ENCODE measurements around the gene TOR3A.

The TOR3A gene

DNA sequence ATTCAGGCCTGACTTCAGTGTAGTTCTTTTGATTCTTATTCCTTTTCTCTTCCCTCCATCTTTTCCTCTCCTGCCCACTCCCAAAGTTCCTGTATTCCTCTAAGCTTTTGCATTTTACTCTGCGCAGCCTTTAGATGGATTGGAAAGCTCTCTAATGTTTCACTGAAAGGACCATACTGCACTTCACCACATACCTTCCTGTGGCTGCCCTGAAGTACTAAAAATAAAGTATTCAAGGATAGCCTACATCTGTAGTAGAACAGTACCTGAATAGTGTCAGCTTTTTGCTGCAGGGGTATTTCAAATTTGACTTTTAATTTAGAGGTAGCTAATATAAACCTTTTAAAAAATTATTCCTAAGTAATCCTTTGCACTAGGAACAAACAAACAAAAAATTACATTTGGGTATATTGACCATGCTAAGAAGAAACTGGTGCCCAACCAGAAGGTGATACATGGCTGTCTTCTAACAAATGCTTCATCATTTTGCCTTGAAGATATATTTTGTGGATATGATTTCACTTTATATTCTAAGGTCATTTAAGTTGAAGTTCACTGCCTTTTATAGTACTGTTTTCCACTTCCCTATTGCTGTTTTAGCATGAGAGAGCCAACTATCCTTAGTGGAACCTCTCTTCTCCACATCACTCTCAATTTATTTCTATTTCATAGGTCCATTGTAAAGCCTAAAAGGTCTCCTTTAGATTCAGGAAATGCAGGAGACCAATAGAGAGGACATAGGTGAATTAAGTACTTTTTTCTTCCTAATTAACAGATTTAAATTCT is 33.3 kb upstream of the TOR3A start:
- ChIA-PET CTCF (no interaction called here), POLR2A (no interaction called here)
- TF ChIP-seq FOXA1 (IDR thresholded peaks at IDR 0.05) (no peak), HDGF (IDR thresholded peaks at IDR 0.05; ENCODE audit: borderline replicate concordance) (no peak), LEF1 (IDR thresholded peaks at IDR 0.05; ENCODE audit: borderline replicate concordance) (no peak), BHLHE40 (IDR thresholded peaks at IDR 0.05; ENCODE audit: borderline replicate concordance) (no peak), SUZ12 (IDR thresholded peaks at IDR 0.05) (no peak), NFRKB (IDR thresholded peaks at IDR 0.05) (no peak), CTBP1 (IDR thresholded peaks at IDR 0.05; ENCODE audit: borderline replicate concordance) (no peak), SP1 (IDR thresholded peaks at IDR 0.05) (no peak), L3MBTL2 (conservative IDR thresholded peaks at IDR 0.05) (no peak), TARDBP (IDR thresholded peaks at IDR 0.05) (no peak), ELF4 (IDR thresholded peaks at IDR 0.05) (no peak), FOXM1 (IDR thresholded peaks at IDR 0.05; ENCODE audit: borderline replicate concordance) (no peak), ZNF384 (IDR thresholded peaks at IDR 0.05) (no peak), ARNT (IDR thresholded peaks at IDR 0.05) (no peak), FOXK2 (IDR thresholded peaks at IDR 0.05) (no peak)
- TF ChIP-seq, protein P1, sequence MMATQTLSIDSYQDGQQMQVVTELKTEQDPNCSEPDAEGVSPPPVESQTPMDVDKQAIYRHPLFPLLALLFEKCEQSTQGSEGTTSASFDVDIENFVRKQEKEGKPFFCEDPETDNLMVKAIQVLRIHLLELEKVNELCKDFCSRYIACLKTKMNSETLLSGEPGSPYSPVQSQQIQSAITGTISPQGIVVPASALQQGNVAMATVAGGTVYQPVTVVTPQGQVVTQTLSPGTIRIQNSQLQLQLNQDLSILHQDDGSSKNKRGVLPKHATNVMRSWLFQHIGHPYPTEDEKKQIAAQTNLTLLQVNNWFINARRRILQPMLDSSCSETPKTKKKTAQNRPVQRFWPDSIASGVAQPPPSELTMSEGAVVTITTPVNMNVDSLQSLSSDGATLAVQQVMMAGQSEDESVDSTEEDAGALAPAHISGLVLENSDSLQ (IDR thresholded peaks at IDR 0.05), result no peak
- no peak for DNase-seq (ENCODE audit: extremely low spot score)

DNA sequence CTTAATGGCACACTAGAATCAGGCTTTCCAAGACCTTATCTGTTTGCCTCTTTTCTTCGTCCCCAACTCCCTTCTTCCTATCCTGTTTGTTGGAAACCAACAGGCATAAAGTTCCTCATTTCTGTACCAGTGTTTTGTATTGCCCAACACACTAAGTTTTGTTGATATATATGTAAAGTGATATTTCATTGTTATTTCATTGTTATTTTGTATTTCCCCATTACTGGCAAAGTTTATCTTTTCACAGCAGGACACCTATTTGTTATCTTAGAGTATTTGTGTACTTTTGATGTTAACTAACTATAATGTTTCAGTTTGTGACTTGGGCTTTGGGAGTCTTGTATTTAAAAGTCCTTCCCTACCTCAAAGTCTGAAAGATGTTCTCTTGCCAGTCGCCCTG is 29.1 kb upstream of the TOR3A start:
- CTCF ChIA-PET, result no interaction called here
- POLR2A ChIA-PET, result no interaction called here
- no peak for DNase-seq (ENCODE audit: extremely low spot score)
- TF ChIP-seq FOXK2 (IDR thresholded peaks at IDR 0.05) (no peak), BHLHE40 (IDR thresholded peaks at IDR 0.05; ENCODE audit: borderline replicate concordance) (no peak), FOXM1 (IDR thresholded peaks at IDR 0.05; ENCODE audit: borderline replicate concordance) (no peak), ELF4 (IDR thresholded peaks at IDR 0.05) (no peak), NFRKB (IDR thresholded peaks at IDR 0.05) (no peak), HDGF (IDR thresholded peaks at IDR 0.05; ENCODE audit: borderline replicate concordance) (no peak), SUZ12 (IDR thresholded peaks at IDR 0.05) (no peak), TARDBP (IDR thresholded peaks at IDR 0.05) (no peak), CTBP1 (IDR thresholded peaks at IDR 0.05; ENCODE audit: borderline replicate concordance) (no peak), ARNT (IDR thresholded peaks at IDR 0.05) (no peak), SP1 (IDR thresholded peaks at IDR 0.05) (no peak), ZNF384 (IDR thresholded peaks at IDR 0.05) (no peak), FOXA1 (IDR thresholded peaks at IDR 0.05) (no peak), L3MBTL2 (conservative IDR thresholded peaks at IDR 0.05) (no peak), LEF1 (IDR thresholded peaks at IDR 0.05; ENCODE audit: borderline replicate concordance) (no peak)
- TF ChIP-seq, protein P1 (IDR thresholded peaks at IDR 0.05), result no peak

DNA sequence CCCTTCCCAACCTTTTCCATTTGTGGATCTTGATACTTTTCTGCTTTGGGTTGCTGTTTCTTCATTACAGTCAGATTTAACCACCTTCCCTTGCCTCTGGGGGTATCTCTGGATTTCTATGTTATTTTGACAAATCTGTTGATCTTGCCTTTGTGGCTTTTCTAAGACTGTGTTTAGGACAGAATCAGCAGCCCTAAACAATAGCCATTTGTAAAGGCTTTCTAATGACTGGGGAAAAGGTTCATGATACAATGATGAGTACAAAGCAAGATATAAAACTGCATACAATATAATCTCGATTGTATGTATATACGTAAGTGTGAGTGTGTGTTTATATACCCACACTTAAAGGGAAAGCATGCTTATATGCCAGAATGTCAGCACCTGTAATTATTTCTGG is 28.4 kb upstream of the TOR3A start:
- DNase-seq (ENCODE audit: extremely low spot score), result no peak
- ChIA-PET POLR2A (no interaction called here), CTCF (no interaction called here)
- no peak for TF ChIP-seq SP1 (IDR thresholded peaks at IDR 0.05)
- TF ChIP-seq FOXA1 (IDR thresholded peaks at IDR 0.05), result no peak
- no peak for TF ChIP-seq FOXM1 (IDR thresholded peaks at IDR 0.05; ENCODE audit: borderline replicate concordance)
- TF ChIP-seq TARDBP (IDR thresholded peaks at IDR 0.05), result no peak
- no peak for TF ChIP-seq L3MBTL2 (conservative IDR thresholded peaks at IDR 0.05)
- no peak for TF ChIP-seq ARNT (IDR thresholded peaks at IDR 0.05)
- TF ChIP-seq BHLHE40 (IDR thresholded peaks at IDR 0.05; ENCODE audit: borderline replicate concordance), result no peak
- TF ChIP-seq CTBP1 (IDR thresholded peaks at IDR 0.05; ENCODE audit: borderline replicate concordance), result no peak
- TF ChIP-seq, protein P1 (IDR thresholded peaks at IDR 0.05), result no peak
- TF ChIP-seq ZNF384 (IDR thresholded peaks at IDR 0.05), result no peak
- no peak for TF ChIP-seq HDGF (IDR thresholded peaks at IDR 0.05; ENCODE audit: borderline replicate concordance)
- TF ChIP-seq NFRKB (IDR thresholded peaks at IDR 0.05), result no peak
- no peak for TF ChIP-seq LEF1 (IDR thresholded peaks at IDR 0.05; ENCODE audit: borderline replicate concordance)
- no peak for TF ChIP-seq SUZ12 (IDR thresholded peaks at IDR 0.05)
- TF ChIP-seq ELF4 (IDR thresholded peaks at IDR 0.05), result no peak
- no peak for TF ChIP-seq FOXK2 (IDR thresholded peaks at IDR 0.05)

DNA sequence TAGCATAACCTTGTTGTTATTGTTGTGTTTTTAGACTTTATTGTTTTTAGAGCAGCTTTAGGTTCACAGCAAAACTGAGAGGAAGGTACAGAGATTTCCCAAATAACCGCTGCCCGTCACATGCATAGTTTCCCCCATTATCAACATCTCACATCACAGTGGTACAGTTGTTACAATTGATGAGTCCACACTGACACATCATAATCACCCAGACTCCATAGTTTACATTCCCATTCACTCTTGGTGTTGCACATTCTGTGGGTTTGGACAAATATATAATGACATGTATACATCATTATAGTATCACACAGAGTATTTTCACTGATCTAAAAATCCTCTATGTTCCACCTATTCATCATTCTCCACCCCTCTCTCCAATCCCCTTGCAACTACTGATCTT is 25.9 kb upstream of the TOR3A start:
- CTCF ChIA-PET, result no interaction called here
- POLR2A ChIA-PET, result no interaction called here
- no peak for TF ChIP-seq ELF4 (IDR thresholded peaks at IDR 0.05)

DNA sequence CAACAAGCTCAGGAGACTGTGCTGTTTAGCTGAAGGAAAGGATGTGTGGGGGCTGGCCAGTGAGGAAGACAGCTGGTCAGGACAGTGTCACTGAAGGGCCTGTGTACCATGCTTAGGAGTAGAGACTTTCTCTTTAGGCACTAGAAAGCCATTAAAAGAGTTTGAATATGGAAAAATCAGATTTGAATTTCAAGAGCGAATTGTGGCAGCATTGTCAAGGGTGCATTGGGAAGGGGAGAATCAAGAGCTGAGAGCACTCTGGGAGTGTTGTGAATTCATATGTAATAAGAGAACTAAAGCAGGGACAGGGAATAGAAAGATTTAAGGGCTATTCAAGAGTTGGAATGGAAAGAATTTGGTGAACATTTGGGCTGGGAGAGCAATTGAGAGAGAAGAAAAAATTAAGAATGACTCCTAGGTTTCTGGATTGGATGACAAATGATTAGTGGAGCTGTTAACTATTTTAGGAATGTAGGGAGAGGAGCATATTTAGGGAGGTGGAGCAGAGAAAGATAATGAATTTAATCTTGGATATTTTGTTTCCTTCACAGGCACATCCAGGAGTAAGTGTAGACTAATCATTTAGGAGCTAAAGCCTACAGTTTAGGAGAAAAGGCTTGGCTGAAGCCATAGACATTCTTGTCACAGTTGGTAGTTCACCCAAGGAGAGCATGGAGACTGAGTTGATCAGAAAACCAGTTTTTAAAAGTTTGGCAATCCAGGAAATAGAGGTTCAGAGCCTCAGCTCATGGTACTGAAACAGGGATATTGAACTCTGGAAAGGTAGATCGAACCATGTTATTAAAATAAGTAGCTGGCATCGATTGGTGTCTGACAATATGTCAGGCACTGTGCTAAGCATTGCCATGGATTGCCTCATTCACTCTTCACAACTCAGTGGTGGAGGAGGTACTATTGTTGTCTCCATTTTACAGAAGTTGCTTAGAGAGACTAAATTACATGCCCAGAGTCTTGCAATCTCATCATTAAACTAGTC is 23.1 kb upstream of the TOR3A start:
- TF ChIP-seq HDGF (IDR thresholded peaks at IDR 0.05; ENCODE audit: borderline replicate concordance) (no peak), FOXK2 (IDR thresholded peaks at IDR 0.05) (no peak), LEF1 (IDR thresholded peaks at IDR 0.05; ENCODE audit: borderline replicate concordance) (no peak), L3MBTL2 (conservative IDR thresholded peaks at IDR 0.05) (no peak), BHLHE40 (IDR thresholded peaks at IDR 0.05; ENCODE audit: borderline replicate concordance) (no peak), CTBP1 (IDR thresholded peaks at IDR 0.05; ENCODE audit: borderline replicate concordance) (no peak), FOXM1 (IDR thresholded peaks at IDR 0.05; ENCODE audit: borderline replicate concordance) (no peak), SUZ12 (IDR thresholded peaks at IDR 0.05) (no peak), FOXA1 (IDR thresholded peaks at IDR 0.05) (no peak), TARDBP (IDR thresholded peaks at IDR 0.05) (no peak)
- DNase-seq (ENCODE audit: extremely low spot score), result no peak
- POLR2A ChIA-PET, result no interaction called here
- CTCF ChIA-PET, result interaction anchor here (0.6 kb wide), 1 partner anchor 72 kb away, joined by 4 read pairs; no protein-coding TSS in a partner anchor

More for the DNA sequence above, 25.9 kb upstream of the TOR3A start:
- DNase-seq (ENCODE audit: extremely low spot score), result no peak
